K562 (cell line): Measurements from ENCODE around the gene FOXS1. TPM values are rescaled to one million over a fixed set of nuclear protein-coding genes. Genes with fewer than 3 reads are reported as not detected.

ENCODE experiments used
- C11orf30 ChIP-seq: fragments of 450-650 bp; IDR thresholded peaks from 2 replicates; pipeline ENCODE4 v1.6.1; 2016; ENCODE audit warnings: low read depth, mild to moderate bottlenecking
- CEBPG ChIP-seq, 3 experiments: fragments of 200-800 bp in 1 of 3; sonication (Bioruptor generic) in 1 of 3; sonication (generic) in 1 of 3; formaldehyde crosslinking in 1 of 3; IDR thresholded peaks in 2 of 3; conservative IDR thresholded peaks in 1 of 3; 2 replicates each; pipeline versions ENCODE4 v1.6.1 to v1.8.0; 2016 to 2022; ENCODE audit warnings: missing compliant biosample characterization in 2 of 3, missing genetic modification characterization in 2 of 3, mild to moderate bottlenecking in 1 of 3, missing genetic modification reagents in 1 of 3
- CHAMP1 ChIP-seq: fragments of 450-650 bp; IDR thresholded peaks from 2 replicates; pipeline ENCODE4 v1.6.1; 2016; ENCODE audit warnings: mild to moderate bottlenecking
- DIDO1 ChIP-seq: fragments of 450-650 bp; IDR thresholded peaks from 2 replicates; pipeline ENCODE4 v1.6.1; 2016; ENCODE audit warnings: low read depth, missing biosample characterization, missing genetic modification characterization
- EGR1 ChIP-seq: fragments of 450-650 bp; conservative IDR thresholded peaks from 2 replicates; pipeline ENCODE4 v1.6.1; 2017; ENCODE audit warnings: mild to moderate bottlenecking
- KLF10 ChIP-seq: fragments of 250-450 bp; sonication (Bioruptor Pico); IDR thresholded peaks from 2 replicates; pipeline ENCODE4 v1.6.1; 2021; ENCODE audit warnings: matching md5 sums
- NFIX ChIP-seq: fragments of 250-450 bp; sonication (Bioruptor Pico); IDR thresholded peaks from 2 replicates; pipeline ENCODE4 v1.4.0; 2020; ENCODE audit warnings: low read depth, mild to moderate bottlenecking, moderate library complexity
- PYGO2 ChIP-seq: fragments of 450-650 bp; IDR thresholded peaks from 2 replicates; pipeline ENCODE4 v1.6.1; 2016; ENCODE audit warnings: mild to moderate bottlenecking, missing genetic modification characterization, moderate library complexity, missing compliant biosample characterization
- RAD21 ChIP-seq, 2 experiments: fragments of 250-450 bp in 1 of 2; fragments of 450-650 bp in 1 of 2; sonication (Bioruptor Pico) in 1 of 2; formaldehyde crosslinking in 1 of 2; IDR thresholded peaks in 1 of 2; conservative IDR thresholded peaks in 1 of 2; 2 replicates each; pipeline versions ENCODE4 v1.4.0 to v1.8.0; 2020 to 2022; ENCODE audit warnings: mild to moderate bottlenecking in 2 of 2, moderate library complexity in 1 of 2
- SRSF9 ChIP-seq: fragments of 200-400 bp; formaldehyde crosslinking; IDR thresholded peaks from 2 replicates; pipeline ENCODE4 v1.6.1; 2017; ENCODE audit warnings: low read depth, low read length, borderline replicate concordance
- ZBTB33 ChIP-seq: sonication (generic); formaldehyde crosslinking; IDR thresholded peaks from 2 replicates; pipeline ENCODE4 v1.8.1; 2023; ENCODE audit warnings: mild to moderate bottlenecking, missing genetic modification reagents
- ZNF133 ChIP-seq: fragments of 250-450 bp; sonication (Bioruptor Pico); IDR thresholded peaks from 2 replicates; pipeline ENCODE4 v1.4.0; 2020; ENCODE audit warnings: mild to moderate bottlenecking
- ZNF134 ChIP-seq: fragments of 250-450 bp; sonication (Bioruptor Pico); conservative IDR thresholded peaks from 2 replicates; pipeline ENCODE4 v1.4.0; 2020
- ZNF140 ChIP-seq: fragments of 250-450 bp; sonication (Bioruptor Pico); IDR thresholded peaks from 2 replicates; pipeline ENCODE4 v1.8.0; 2021; ENCODE audit warnings: moderate library complexity, mild to moderate bottlenecking, inconsistent platforms
- ZNF699 ChIP-seq: fragments of 250-450 bp; sonication (Bioruptor Pico); IDR thresholded peaks from 2 replicates; pipeline ENCODE4 v1.8.0; 2021; ENCODE audit warnings: mild to moderate bottlenecking, moderate library complexity; ENCODE audit not compliant: insufficient replicate concordance
- ZNF778 ChIP-seq: fragments of 450-650 bp; formaldehyde crosslinking; IDR thresholded peaks from 2 replicates; pipeline ENCODE4 v1.4.0; 2020; ENCODE audit warnings: mild to moderate bottlenecking, moderate library complexity
- polyA plus RNA-seq, 8 experiments: library from polyadenylated mRNA; depleted of rRNA in 4 of 8; stranded (reverse) in 5 of 8; unstranded in 3 of 8; fragments of >200 nt; fragmentation: Nextera tagmentation in 2 of 8; fragmentation: Illumina TruSeq in 1 of 8; extraction: Ambion mirVana in 2 of 8; extraction: Trizol in 1 of 8; gene quantifications; 2 replicates each; pipeline versions ENCODE4 v1.2.1 to v1.2.3, GENCODE V29; 2011 to 2014; ENCODE audit warnings: inconsistent platforms in 1 of 8, missing spikeins in 1 of 8
- total RNA-seq, 7 experiments: library from RNA; depleted of rRNA in 6 of 7; stranded (reverse); fragments of >200 nt in 6 of 7; fragmentation: Illumina TruSeq in 2 of 7; extraction: Trizol in 2 of 7; gene quantifications; 2 replicates each; pipeline versions ENCODE4 v1.2.1 to v1.2.3, GENCODE V29; 2011 to 2021; ENCODE audit warnings: low replicate concordance in 1 of 7
- TF ChIP-seq, protein P1 (sequence below): sonication (generic); formaldehyde crosslinking; IDR thresholded peaks from 2 replicates; pipeline ENCODE4 v1.8.1; 2022; ENCODE audit warnings: missing genetic modification reagents

FOXS1 gene
- total and polyA plus RNA-seq, 9 of the 15 experiments (the other 6 are each of a cell fraction or from before 2014, with no cell fraction given) = not detected

DNA sequence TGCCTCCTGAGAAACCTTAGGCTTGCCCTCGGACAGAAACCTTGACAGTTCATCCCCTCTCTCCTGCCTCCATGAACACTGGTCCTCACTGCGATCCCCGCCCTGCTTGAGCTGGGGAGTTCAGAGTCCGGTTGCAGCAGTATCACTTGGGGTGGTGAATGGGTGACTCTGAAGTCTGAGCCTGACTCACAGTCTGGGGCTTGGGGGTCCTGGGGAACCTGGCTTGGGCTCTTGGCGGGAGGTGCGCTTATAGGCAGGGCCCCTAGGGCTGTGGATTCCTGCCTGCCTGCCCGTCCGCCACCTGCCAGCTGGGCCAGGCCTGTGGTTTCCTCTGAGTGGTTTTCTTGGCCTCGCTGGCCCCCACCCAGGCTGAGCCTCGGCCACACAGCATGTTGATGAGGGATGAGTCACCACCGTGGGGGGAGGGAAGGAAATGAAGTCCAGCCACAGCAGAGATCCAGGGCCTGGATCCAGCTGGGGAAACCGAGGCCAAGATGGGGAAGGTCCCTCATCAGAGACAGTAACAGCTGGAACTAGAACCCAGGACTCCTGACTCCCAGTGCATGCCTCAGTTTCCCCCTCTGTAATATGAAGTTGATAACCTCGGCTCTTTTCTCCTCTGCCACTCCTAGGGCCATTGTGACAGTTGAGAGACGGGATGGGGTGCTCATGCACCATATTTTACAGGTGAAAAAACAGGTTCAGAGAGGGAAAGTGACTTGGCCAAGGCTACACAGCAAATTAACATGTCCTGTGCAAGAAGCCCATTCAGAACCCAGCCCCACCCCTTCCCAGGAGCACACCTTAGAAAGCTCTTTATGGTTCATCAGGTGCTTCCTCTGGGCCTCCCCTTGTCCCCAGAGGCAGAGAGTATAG, 9.2 kb downstream of the FOXS1 start (continued):
- no peak for TF ChIP-seq ZNF778 (CRISPR knock-in tag)
- TF ChIP-seq ZNF134 (CRISPR knock-in tag) = no peak
- TF ChIP-seq C11orf30 = no peak
- TF ChIP-seq PYGO2 = no peak
- no peak for TF ChIP-seq ZNF133
- no peak for TF ChIP-seq CEBPG (CRISPR knock-in tag; IDR thresholded peaks at IDR 0.05)
- no peak for TF ChIP-seq CEBPG (tag; conservative IDR thresholded peaks at IDR 0.05 in 1 of 2, IDR thresholded peaks at IDR 0.05 in 1 of 2)
- no peak for TF ChIP-seq SRSF9
- TF ChIP-seq ZBTB33 (CRISPR knock-in tag) = no peak
- no peak for TF ChIP-seq ZNF699 (CRISPR knock-in tag)
- TF ChIP-seq, protein P1, sequence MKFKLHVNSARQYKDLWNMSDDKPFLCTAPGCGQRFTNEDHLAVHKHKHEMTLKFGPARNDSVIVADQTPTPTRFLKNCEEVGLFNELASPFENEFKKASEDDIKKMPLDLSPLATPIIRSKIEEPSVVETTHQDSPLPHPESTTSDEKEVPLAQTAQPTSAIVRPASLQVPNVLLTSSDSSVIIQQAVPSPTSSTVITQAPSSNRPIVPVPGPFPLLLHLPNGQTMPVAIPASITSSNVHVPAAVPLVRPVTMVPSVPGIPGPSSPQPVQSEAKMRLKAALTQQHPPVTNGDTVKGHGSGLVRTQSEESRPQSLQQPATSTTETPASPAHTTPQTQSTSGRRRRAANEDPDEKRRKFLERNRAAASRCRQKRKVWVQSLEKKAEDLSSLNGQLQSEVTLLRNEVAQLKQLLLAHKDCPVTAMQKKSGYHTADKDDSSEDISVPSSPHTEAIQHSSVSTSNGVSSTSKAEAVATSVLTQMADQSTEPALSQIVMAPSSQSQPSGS (CRISPR knock-in tag) = no peak
- TF ChIP-seq ZNF140 (CRISPR knock-in tag) = no peak
- TF ChIP-seq NFIX (CRISPR knock-in tag) = no peak
- no peak for TF ChIP-seq DIDO1 (tag)
- TF ChIP-seq EGR1 = no peak
- TF ChIP-seq CHAMP1 = no peak
- no peak for TF ChIP-seq RAD21 (CRISPR knock-in tag; conservative IDR thresholded peaks at IDR 0.05 in 1 of 2, IDR thresholded peaks at IDR 0.05 in 1 of 2)
- no peak for TF ChIP-seq KLF10 (CRISPR knock-in tag)
